Measurements from ENCODE around the gene TUB. TPM values are rescaled to one million over a fixed set of nuclear protein-coding genes. Genes with fewer than 3 reads are reported as not detected.

TUB gene
- total and polyA plus RNA-seq, 2 of the 8 experiments (the other 6 are each of a cell fraction or from before 2014, with no cell fraction given): 15.3 to 31.3 TPM

DNA sequence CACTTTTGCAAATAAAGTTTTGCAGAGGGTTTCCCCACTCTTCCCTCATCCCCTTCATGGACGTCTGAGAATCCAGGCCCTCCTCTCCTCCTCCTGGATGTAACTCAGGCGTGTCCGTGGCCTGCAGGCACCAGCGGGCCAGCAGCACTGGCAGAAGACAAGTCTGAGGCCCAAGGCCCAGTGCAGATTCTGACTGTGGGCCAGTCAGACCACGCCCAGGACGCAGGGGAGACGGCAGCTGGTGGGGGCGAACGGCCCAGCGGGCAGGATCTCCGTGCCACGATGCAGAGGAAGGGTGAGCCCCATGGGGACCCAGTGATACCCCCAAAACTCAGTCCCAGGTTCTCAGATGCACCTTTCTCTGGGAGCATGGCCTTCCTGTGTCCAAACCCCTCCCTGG, 14.4 kb downstream of the TUB start (continued):
- TF ChIP-seq, protein P1, sequence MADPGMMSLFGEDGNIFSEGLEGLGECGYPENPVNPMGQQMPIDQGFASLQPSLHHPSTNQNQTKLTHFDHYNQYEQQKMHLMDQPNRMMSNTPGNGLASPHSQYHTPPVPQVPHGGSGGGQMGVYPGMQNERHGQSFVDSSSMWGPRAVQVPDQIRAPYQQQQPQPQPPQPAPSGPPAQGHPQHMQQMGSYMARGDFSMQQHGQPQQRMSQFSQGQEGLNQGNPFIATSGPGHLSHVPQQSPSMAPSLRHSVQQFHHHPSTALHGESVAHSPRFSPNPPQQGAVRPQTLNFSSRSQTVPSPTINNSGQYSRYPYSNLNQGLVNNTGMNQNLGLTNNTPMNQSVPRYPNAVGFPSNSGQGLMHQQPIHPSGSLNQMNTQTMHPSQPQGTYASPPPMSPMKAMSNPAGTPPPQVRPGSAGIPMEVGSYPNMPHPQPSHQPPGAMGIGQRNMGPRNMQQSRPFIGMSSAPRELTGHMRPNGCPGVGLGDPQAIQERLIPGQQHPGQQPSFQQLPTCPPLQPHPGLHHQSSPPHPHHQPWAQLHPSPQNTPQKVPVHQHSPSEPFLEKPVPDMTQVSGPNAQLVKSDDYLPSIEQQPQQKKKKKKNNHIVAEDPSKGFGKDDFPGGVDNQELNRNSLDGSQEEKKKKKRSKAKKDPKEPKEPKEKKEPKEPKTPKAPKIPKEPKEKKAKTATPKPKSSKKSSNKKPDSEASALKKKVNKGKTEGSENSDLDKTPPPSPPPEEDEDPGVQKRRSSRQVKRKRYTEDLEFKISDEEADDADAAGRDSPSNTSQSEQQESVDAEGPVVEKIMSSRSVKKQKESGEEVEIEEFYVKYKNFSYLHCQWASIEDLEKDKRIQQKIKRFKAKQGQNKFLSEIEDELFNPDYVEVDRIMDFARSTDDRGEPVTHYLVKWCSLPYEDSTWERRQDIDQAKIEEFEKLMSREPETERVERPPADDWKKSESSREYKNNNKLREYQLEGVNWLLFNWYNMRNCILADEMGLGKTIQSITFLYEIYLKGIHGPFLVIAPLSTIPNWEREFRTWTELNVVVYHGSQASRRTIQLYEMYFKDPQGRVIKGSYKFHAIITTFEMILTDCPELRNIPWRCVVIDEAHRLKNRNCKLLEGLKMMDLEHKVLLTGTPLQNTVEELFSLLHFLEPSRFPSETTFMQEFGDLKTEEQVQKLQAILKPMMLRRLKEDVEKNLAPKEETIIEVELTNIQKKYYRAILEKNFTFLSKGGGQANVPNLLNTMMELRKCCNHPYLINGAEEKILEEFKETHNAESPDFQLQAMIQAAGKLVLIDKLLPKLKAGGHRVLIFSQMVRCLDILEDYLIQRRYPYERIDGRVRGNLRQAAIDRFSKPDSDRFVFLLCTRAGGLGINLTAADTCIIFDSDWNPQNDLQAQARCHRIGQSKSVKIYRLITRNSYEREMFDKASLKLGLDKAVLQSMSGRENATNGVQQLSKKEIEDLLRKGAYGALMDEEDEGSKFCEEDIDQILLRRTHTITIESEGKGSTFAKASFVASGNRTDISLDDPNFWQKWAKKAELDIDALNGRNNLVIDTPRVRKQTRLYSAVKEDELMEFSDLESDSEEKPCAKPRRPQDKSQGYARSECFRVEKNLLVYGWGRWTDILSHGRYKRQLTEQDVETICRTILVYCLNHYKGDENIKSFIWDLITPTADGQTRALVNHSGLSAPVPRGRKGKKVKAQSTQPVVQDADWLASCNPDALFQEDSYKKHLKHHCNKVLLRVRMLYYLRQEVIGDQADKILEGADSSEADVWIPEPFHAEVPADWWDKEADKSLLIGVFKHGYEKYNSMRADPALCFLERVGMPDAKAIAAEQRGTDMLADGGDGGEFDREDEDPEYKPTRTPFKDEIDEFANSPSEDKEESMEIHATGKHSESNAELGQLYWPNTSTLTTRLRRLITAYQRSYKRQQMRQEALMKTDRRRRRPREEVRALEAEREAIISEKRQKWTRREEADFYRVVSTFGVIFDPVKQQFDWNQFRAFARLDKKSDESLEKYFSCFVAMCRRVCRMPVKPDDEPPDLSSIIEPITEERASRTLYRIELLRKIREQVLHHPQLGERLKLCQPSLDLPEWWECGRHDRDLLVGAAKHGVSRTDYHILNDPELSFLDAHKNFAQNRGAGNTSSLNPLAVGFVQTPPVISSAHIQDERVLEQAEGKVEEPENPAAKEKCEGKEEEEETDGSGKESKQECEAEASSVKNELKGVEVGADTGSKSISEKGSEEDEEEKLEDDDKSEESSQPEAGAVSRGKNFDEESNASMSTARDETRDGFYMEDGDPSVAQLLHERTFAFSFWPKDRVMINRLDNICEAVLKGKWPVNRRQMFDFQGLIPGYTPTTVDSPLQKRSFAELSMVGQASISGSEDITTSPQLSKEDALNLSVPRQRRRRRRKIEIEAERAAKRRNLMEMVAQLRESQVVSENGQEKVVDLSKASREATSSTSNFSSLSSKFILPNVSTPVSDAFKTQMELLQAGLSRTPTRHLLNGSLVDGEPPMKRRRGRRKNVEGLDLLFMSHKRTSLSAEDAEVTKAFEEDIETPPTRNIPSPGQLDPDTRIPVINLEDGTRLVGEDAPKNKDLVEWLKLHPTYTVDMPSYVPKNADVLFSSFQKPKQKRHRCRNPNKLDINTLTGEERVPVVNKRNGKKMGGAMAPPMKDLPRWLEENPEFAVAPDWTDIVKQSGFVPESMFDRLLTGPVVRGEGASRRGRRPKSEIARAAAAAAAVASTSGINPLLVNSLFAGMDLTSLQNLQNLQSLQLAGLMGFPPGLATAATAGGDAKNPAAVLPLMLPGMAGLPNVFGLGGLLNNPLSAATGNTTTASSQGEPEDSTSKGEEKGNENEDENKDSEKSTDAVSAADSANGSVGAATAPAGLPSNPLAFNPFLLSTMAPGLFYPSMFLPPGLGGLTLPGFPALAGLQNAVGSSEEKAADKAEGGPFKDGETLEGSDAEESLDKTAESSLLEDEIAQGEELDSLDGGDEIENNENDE (IDR thresholded peaks at IDR 0.05; ENCODE audit: insufficient replicate concordance, low read length): no peak
- TF ChIP-seq HDAC2 (IDR thresholded peaks at IDR 0.05; ENCODE audit: borderline replicate concordance in 1 of 2, low read depth in 2 of 2, low read length in 2 of 2): no peak
- no peak for TF ChIP-seq CHD2 (IDR thresholded peaks at IDR 0.05; ENCODE audit: low read length)
- TF ChIP-seq GTF2F1 (IDR thresholded peaks at IDR 0.05; ENCODE audit: borderline replicate concordance, low read depth, low read length): no peak
- no peak for TF ChIP-seq RXRA (IDR thresholded peaks at IDR 0.05; ENCODE audit: insufficient read depth, low read depth, low read length)
- TF ChIP-seq, protein P2, sequence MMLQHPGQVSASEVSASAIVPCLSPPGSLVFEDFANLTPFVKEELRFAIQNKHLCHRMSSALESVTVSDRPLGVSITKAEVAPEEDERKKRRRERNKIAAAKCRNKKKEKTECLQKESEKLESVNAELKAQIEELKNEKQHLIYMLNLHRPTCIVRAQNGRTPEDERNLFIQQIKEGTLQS (IDR thresholded peaks at IDR 0.05; ENCODE audit: insufficient read depth, low read depth, low read length): no peak
- no peak for TF ChIP-seq SIN3A (conservative IDR thresholded peaks at IDR 0.05 in 1 of 2, IDR thresholded peaks at IDR 0.05 in 1 of 2; ENCODE audit: low read depth in 1 of 2, low read length in 2 of 2)
- no peak for TF ChIP-seq MAFK (IDR thresholded peaks at IDR 0.05; ENCODE audit: low read depth, low read length)
- no peak for TF ChIP-seq KDM5A (IDR thresholded peaks at IDR 0.05; ENCODE audit: low read length)
